ENCODE measurements around the gene HADH. TPM values are rescaled to one million over a fixed set of nuclear protein-coding genes. Genes with fewer than 3 reads are reported as not detected.

HADH gene
- total RNA-seq, 1 donor from 2014 or later: 24.2 TPM

DNA sequence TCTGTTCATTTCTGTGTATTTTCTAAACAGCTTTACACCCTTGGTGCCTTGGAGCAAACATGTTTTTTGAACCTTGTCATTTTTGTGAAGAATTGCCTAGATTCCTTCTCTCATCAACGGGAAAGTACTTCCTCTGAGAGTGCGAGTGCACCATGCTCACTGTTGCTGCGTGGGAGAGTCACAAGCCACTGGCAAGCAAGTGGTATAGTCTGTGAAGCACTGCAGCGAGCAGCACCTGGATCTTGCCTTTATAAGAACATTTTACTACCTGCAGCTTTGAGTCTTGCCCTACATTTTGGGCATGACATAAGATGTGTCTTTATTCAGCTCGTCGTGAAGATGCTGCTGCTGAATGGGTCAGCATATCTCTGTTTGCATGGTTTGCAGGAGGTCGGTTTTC, 44.9 kb downstream of the HADH start:
- TF ChIP-seq, protein P1, sequence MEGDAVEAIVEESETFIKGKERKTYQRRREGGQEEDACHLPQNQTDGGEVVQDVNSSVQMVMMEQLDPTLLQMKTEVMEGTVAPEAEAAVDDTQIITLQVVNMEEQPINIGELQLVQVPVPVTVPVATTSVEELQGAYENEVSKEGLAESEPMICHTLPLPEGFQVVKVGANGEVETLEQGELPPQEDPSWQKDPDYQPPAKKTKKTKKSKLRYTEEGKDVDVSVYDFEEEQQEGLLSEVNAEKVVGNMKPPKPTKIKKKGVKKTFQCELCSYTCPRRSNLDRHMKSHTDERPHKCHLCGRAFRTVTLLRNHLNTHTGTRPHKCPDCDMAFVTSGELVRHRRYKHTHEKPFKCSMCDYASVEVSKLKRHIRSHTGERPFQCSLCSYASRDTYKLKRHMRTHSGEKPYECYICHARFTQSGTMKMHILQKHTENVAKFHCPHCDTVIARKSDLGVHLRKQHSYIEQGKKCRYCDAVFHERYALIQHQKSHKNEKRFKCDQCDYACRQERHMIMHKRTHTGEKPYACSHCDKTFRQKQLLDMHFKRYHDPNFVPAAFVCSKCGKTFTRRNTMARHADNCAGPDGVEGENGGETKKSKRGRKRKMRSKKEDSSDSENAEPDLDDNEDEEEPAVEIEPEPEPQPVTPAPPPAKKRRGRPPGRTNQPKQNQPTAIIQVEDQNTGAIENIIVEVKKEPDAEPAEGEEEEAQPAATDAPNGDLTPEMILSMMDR (IDR thresholded peaks at IDR 0.05; ENCODE audit: insufficient read depth, low read depth, low read length): no peak
- no peak for TF ChIP-seq EZH2 (IDR thresholded peaks at IDR 0.05; ENCODE audit: insufficient read depth, low read length)
- peaks cover 3% of the 10 kb centered on the region for H3K36me3 ChIP-seq (ENCODE audit: insufficient read depth, low read length)
- H2AFZ ChIP-seq (ENCODE audit: low read depth, low read length): no peak overlapping the region
- H3K4me2 ChIP-seq (ENCODE audit: low read length): no peak overlapping the region
- Mint-ChIP-seq H3K4me3 (ENCODE audit: unreplicated experiment) (no peak overlapping the region), H3K27ac (ENCODE audit: unreplicated experiment) (no peak overlapping the region), H3K4me1 (ENCODE audit: low read depth, unreplicated experiment) (peaks cover 23% of the 10 kb centered on the region), H3K9me3 (ENCODE audit: unreplicated experiment) (no peaks in the 10 kb centered on the region), H3K27me3 (ENCODE audit: low read depth, unreplicated experiment) (no peaks in the 10 kb centered on the region), H3K36me3 (ENCODE audit: low read depth, unreplicated experiment) (peaks cover 2% of the 10 kb centered on the region)
- no peaks in the 10 kb centered on the region for H3K9me3 ChIP-seq (ENCODE audit: insufficient read depth, low read depth, low read length)
- H3K4me1 ChIP-seq (ENCODE audit: insufficient read depth, low read length): peaks cover 5% of the 10 kb centered on the region
- DNase-seq (ENCODE audit: low read depth) (no peak), FAIRE-seq (no peak)
- H3K9ac ChIP-seq (ENCODE audit: low read length): no peak overlapping the region
- no peaks in the 10 kb centered on the region for H4K20me1 ChIP-seq (ENCODE audit: insufficient read depth, low read length)
- no peak overlapping the region for H3K27ac ChIP-seq (ENCODE audit: low read depth, low read length)
- H3K4me3 ChIP-seq (ENCODE audit: insufficient read depth, low read depth, low read length): no peak overlapping the region
- H3K79me2 ChIP-seq (ENCODE audit: insufficient read depth, low read length): no peaks in the 10 kb centered on the region
- H3K27me3 ChIP-seq (ENCODE audit: insufficient read depth, low read length): no peaks in the 10 kb centered on the region

DNA sequence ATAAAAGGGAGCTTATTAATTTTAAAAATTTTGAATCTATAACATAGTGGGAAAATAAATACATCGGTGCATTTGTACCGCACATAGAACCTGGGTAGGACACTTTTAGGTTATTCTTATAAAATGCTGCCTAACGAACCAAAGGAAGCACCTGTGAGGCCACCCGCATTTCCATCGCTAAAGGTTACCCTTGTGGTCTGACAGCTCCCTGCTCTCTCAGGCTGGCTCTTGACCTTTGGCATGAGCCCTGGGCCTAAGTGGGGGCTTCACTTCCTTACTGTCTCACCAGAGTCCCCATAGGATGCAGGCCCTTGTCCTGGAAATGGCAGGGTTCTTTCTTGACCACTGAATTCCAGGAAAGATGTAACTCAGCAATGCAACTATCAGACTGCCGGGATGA, 46.0 kb downstream of the HADH start:
- no peaks in the 10 kb centered on the region for H3K27me3 ChIP-seq (ENCODE audit: insufficient read depth, low read length)
- DNase-seq (ENCODE audit: low read depth) (no peak), FAIRE-seq (no peak)
- H3K4me2 ChIP-seq (ENCODE audit: low read length): no peak overlapping the region
- Mint-ChIP-seq H3K27ac (ENCODE audit: unreplicated experiment) (no peak overlapping the region), H3K36me3 (ENCODE audit: low read depth, unreplicated experiment) (peaks cover 2% of the 10 kb centered on the region), H3K4me3 (ENCODE audit: unreplicated experiment) (no peak overlapping the region), H3K27me3 (ENCODE audit: low read depth, unreplicated experiment) (no peaks in the 10 kb centered on the region), H3K4me1 (ENCODE audit: low read depth, unreplicated experiment) (peaks cover 12% of the 10 kb centered on the region), H3K9me3 (ENCODE audit: unreplicated experiment) (no peaks in the 10 kb centered on the region)
- peaks cover 3% of the 10 kb centered on the region for H3K36me3 ChIP-seq (ENCODE audit: insufficient read depth, low read length)
- H3K9me3 ChIP-seq (ENCODE audit: insufficient read depth, low read depth, low read length): no peaks in the 10 kb centered on the region
- H3K27ac ChIP-seq (ENCODE audit: low read depth, low read length): no peak overlapping the region
- H2AFZ ChIP-seq (ENCODE audit: low read depth, low read length): no peak overlapping the region
- TF ChIP-seq EZH2 (IDR thresholded peaks at IDR 0.05; ENCODE audit: insufficient read depth, low read length): no peak
- TF ChIP-seq, protein P1 (IDR thresholded peaks at IDR 0.05; ENCODE audit: insufficient read depth, low read depth, low read length): no peak
- H3K9ac ChIP-seq (ENCODE audit: low read length): no peak overlapping the region
- H3K4me3 ChIP-seq (ENCODE audit: insufficient read depth, low read depth, low read length): no peak overlapping the region
- no peaks in the 10 kb centered on the region for H3K79me2 ChIP-seq (ENCODE audit: insufficient read depth, low read length)
- H4K20me1 ChIP-seq (ENCODE audit: insufficient read depth, low read length): no peaks in the 10 kb centered on the region
- no peaks in the 10 kb centered on the region for H3K4me1 ChIP-seq (ENCODE audit: insufficient read depth, low read length)

DNA sequence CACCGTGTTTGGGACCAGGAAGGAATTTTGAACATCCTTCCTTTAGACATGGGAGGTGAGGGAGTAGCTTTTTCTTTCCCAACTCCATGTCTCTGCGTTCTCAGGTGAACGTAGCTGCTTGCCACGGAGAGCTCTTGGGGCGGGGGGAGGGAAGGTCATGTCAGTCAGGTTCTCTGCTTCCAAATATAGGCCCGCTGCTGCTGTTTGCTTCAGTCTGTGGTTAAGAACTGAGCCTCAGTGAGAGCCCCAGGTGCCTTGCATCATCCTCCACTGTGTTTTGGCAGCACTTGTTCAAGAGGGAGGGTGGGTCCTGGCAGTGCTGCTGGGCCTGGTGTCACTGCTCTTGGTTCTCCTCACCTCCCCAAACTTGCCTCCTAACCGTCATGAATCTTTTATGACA, 46.5 kb downstream of the HADH start:
- no peak for DNase-seq (ENCODE audit: low read depth)
- no peak for FAIRE-seq
- no peak overlapping the region for H3K27ac Mint-ChIP-seq (ENCODE audit: unreplicated experiment)
- no peak overlapping the region for H3K27ac ChIP-seq (ENCODE audit: low read depth, low read length)
- no peaks in the 10 kb centered on the region for H3K79me2 ChIP-seq (ENCODE audit: insufficient read depth, low read length)
- no peak overlapping the region for H3K4me3 Mint-ChIP-seq (ENCODE audit: unreplicated experiment)
- H3K27me3 Mint-ChIP-seq (ENCODE audit: low read depth, unreplicated experiment): no peaks in the 10 kb centered on the region
- no peak overlapping the region for H3K4me2 ChIP-seq (ENCODE audit: low read length)
- TF ChIP-seq, protein P1 (IDR thresholded peaks at IDR 0.05; ENCODE audit: insufficient read depth, low read depth, low read length): no peak
- no peak for TF ChIP-seq EZH2 (IDR thresholded peaks at IDR 0.05; ENCODE audit: insufficient read depth, low read length)
- H3K9me3 Mint-ChIP-seq (ENCODE audit: unreplicated experiment): no peaks in the 10 kb centered on the region
- H3K9ac ChIP-seq (ENCODE audit: low read length): no peak overlapping the region
- no peaks in the 10 kb centered on the region for H3K4me1 ChIP-seq (ENCODE audit: insufficient read depth, low read length)
- H3K4me1 Mint-ChIP-seq (ENCODE audit: low read depth, unreplicated experiment): peaks cover 9% of the 10 kb centered on the region
- no peaks in the 10 kb centered on the region for H3K9me3 ChIP-seq (ENCODE audit: insufficient read depth, low read depth, low read length)
- no peak overlapping the region for H3K4me3 ChIP-seq (ENCODE audit: insufficient read depth, low read depth, low read length)
- H3K27me3 ChIP-seq (ENCODE audit: insufficient read depth, low read length): no peaks in the 10 kb centered on the region
- H2AFZ ChIP-seq (ENCODE audit: low read depth, low read length): no peak overlapping the region
- H3K36me3 Mint-ChIP-seq (ENCODE audit: low read depth, unreplicated experiment): peaks cover 2% of the 10 kb centered on the region
- H4K20me1 ChIP-seq (ENCODE audit: insufficient read depth, low read length): no peaks in the 10 kb centered on the region
- H3K36me3 ChIP-seq (ENCODE audit: insufficient read depth, low read length): peaks cover 3% of the 10 kb centered on the region

All from astrocyte (in vitro differentiated cells and primary cell).